Glutamatergic neuron (in vitro differentiated cells): ENCODE results near the gene STOML3. TPM values are rescaled to one million over a fixed set of nuclear protein-coding genes. Genes with fewer than 3 reads are reported as not detected.
"Not testable (repeated sequence)": the region's sequence is repeated elsewhere in the genome, so short reads cannot be mapped to it uniquely, and the experiment has no call there.

Experiments
- DNase-seq: peaks from one replicate; pipeline ENCODE4 v3.0.0; 2022
- H3K27ac Mint-ChIP-seq: one replicate; pipeline ENCODE4 v1.8.0; 2020; ENCODE audit warnings: mild to moderate bottlenecking, mixed read lengths, inconsistent platforms; ENCODE audit not compliant: unreplicated experiment
- H3K27me3 Mint-ChIP-seq: one replicate; pipeline ENCODE4 v1.8.0; 2020; ENCODE audit warnings: mild to moderate bottlenecking, moderate library complexity, mixed read lengths, inconsistent platforms; ENCODE audit not compliant: unreplicated experiment
- H3K36me3 Mint-ChIP-seq: one replicate; pipeline ENCODE4 v1.8.0; 2020; ENCODE audit warnings: mild to moderate bottlenecking, mixed read lengths, inconsistent platforms; ENCODE audit not compliant: unreplicated experiment
- H3K4me1 Mint-ChIP-seq: one replicate; pipeline ENCODE4 v1.8.0; 2020; ENCODE audit warnings: mild to moderate bottlenecking, low read depth, mixed read lengths, inconsistent platforms; ENCODE audit not compliant: unreplicated experiment
- H3K4me3 Mint-ChIP-seq: one replicate; pipeline ENCODE4 v1.8.0; 2020; ENCODE audit warnings: mild to moderate bottlenecking, mixed read lengths, inconsistent platforms; ENCODE audit not compliant: unreplicated experiment
- H3K9me3 Mint-ChIP-seq: one replicate; pipeline ENCODE4 v1.8.0; 2020; ENCODE audit warnings: mild to moderate bottlenecking, moderate library complexity, mixed read lengths, inconsistent platforms; ENCODE audit not compliant: unreplicated experiment
- CTCF ChIP-seq: fragments of 200-600 bp; sonication (generic); IDR thresholded peaks from one replicate; pipeline ENCODE4 v1.5.0; 2021; ENCODE audit not compliant: partially characterized antibody, unreplicated experiment
- total RNA-seq: library from RNA; stranded (reverse); fragmentation: NEBNext Ultra II Directional; extraction: Animal tissue kit (Norgen Biotek cat#: 25700); gene quantifications from one replicate; pipeline ENCODE4 v1.2.1, GENCODE V29; 2021; ENCODE audit not compliant: unreplicated experiment

The STOML3 gene
- total RNA-seq, 1 donor from 2014 or later = not detected

GRCh38 chr13:39016787-39017186, 26.2 kb upstream of the STOML3 start:
- Mint-ChIP-seq H3K4me3 (no peak overlapping the region), H3K27me3 (no peaks in the 10 kb centered on the region), H3K36me3 (peaks cover 10% of the 10 kb centered on the region), H3K4me1 (no peaks in the 10 kb centered on the region), H3K9me3 (no peaks in the 10 kb centered on the region), H3K27ac (no peak overlapping the region)
- peak; percentile 30 for DNase-seq
- peak; percentile 57 for TF ChIP-seq CTCF

GRCh38 chr13:39016087-39016486, 25.5 kb upstream of the STOML3 start:
- Mint-ChIP-seq H3K27ac (no peak overlapping the region), H3K27me3 (no peaks in the 10 kb centered on the region)

GRCh38 chr13:39013462-39013861, 22.8 kb upstream of the STOML3 start:
- Mint-ChIP-seq H3K27ac (no peak overlapping the region), H3K27me3 (no peaks in the 10 kb centered on the region), H3K4me1 (no peaks in the 10 kb centered on the region), H3K9me3 (no peaks in the 10 kb centered on the region), H3K36me3 (peaks cover 10% of the 10 kb centered on the region), H3K4me3 (no peak overlapping the region)
- no peak for DNase-seq
- TF ChIP-seq CTCF = no peak

More at GRCh38 chr13:39016087-39016486, 25.5 kb upstream of the STOML3 start:
- TF ChIP-seq CTCF = no peak
- H3K9me3 Mint-ChIP-seq = no peaks in the 10 kb centered on the region
- no peak overlapping the region for H3K4me3 Mint-ChIP-seq
- peaks cover 10% of the 10 kb centered on the region for H3K36me3 Mint-ChIP-seq
- H3K4me1 Mint-ChIP-seq = no peaks in the 10 kb centered on the region
- no peak for DNase-seq

GRCh38 chr13:39012608-39013007, 22.0 kb upstream of the STOML3 start:
- H3K4me3 Mint-ChIP-seq = no peak overlapping the region
- TF ChIP-seq CTCF = no peak
- peaks cover 4% of the 10 kb centered on the region for H3K9me3 Mint-ChIP-seq
- H3K27ac Mint-ChIP-seq = no peak overlapping the region
- no peaks in the 10 kb centered on the region for H3K4me1 Mint-ChIP-seq
- peak; percentile 22 for DNase-seq
- H3K27me3 Mint-ChIP-seq = no peaks in the 10 kb centered on the region
- H3K36me3 Mint-ChIP-seq = peaks cover 10% of the 10 kb centered on the region

- DNase-seq, H3K9me3 Mint-ChIP-seq, H3K27ac Mint-ChIP-seq: not testable (repeated sequence)
Observed at GRCh38 chr13:39006371-39007111, 15.9 kb upstream of the STOML3 start.

More at GRCh38 chr13:39006371-39007111, 15.9 kb upstream of the STOML3 start:
- H3K36me3 Mint-ChIP-seq, H3K4me3 Mint-ChIP-seq, H3K4me1 Mint-ChIP-seq, H3K27me3 Mint-ChIP-seq: not testable (repeated sequence)
